HepG2 (cell line): ENCODE data around the gene LTBR. TPM values are rescaled to one million over a fixed set of nuclear protein-coding genes. Genes with fewer than 3 reads are reported as not detected.

Experiments used
- ADNP ChIP-seq: sonication (generic); formaldehyde crosslinking; IDR thresholded peaks from 2 replicates; pipeline ENCODE4 v1.4.0; 2020; ENCODE audit warnings: missing genetic modification reagents
- AHDC1 ChIP-seq: sonication (generic); formaldehyde crosslinking; IDR thresholded peaks from 2 replicates; pipeline ENCODE4 v1.5.1; 2020; ENCODE audit warnings: mild to moderate bottlenecking, missing genetic modification reagents, borderline replicate concordance
- BORCS8-MEF2B ChIP-seq: sonication (generic); formaldehyde crosslinking; IDR thresholded peaks from 2 replicates; pipeline ENCODE4 v1.8.0; 2022; ENCODE audit warnings: mild to moderate bottlenecking, missing genetic modification reagents
- GLI4 ChIP-seq: sonication (generic); formaldehyde crosslinking; IDR thresholded peaks from 2 replicates; pipeline ENCODE4 v1.5.1; 2020; ENCODE audit warnings: missing genetic modification reagents, mild to moderate bottlenecking, moderate library complexity, borderline replicate concordance
- GRHL1 ChIP-seq: sonication (generic); formaldehyde crosslinking; conservative IDR thresholded peaks from 2 replicates; pipeline ENCODE4 v1.8.0; 2022; ENCODE audit warnings: missing genetic modification reagents
- NBN ChIP-seq: fragments of 450-650 bp; conservative IDR thresholded peaks from 2 replicates; pipeline ENCODE4 v1.6.1; 2017
- PHB2 ChIP-seq: fragments of 450-650 bp; IDR thresholded peaks from 2 replicates; pipeline ENCODE4 v1.6.1; 2018; ENCODE audit not compliant: partially characterized antibody
- POLR2A ChIP-seq, 2 experiments: IDR thresholded peaks; 2 replicates each; pipeline ENCODE4 v1.6.1; 2011; ENCODE audit warnings: low read depth in 2 of 2, low read length in 2 of 2, mild to moderate bottlenecking in 1 of 2, moderate library complexity in 1 of 2; ENCODE audit not compliant: insufficient read depth in 1 of 2
- RCOR2 ChIP-seq: IDR thresholded peaks from 2 replicates; pipeline ENCODE4 v1.6.1; 2016; ENCODE audit warnings: missing biosample characterization, missing genetic modification reagents
- RNF219 ChIP-seq: sonication (generic); formaldehyde crosslinking; IDR thresholded peaks from 2 replicates; pipeline ENCODE4 v1.5.0; 2020; ENCODE audit warnings: mild to moderate bottlenecking, missing genetic modification reagents
- SMAD9 ChIP-seq: sonication (generic); formaldehyde crosslinking; IDR thresholded peaks from 2 replicates; pipeline ENCODE4 v1.5.1; 2020; ENCODE audit warnings: mild to moderate bottlenecking, missing genetic modification reagents
- TCF7 ChIP-seq: sonication (generic); IDR thresholded peaks from 2 replicates; pipeline ENCODE4 v1.6.1; 2016; ENCODE audit warnings: antibody characterized with exemption, low read depth
- XBP1 ChIP-seq: sonication (generic); formaldehyde crosslinking; IDR thresholded peaks from 2 replicates; pipeline ENCODE4 v1.5.0; 2020; ENCODE audit warnings: missing genetic modification reagents
- ZBTB7B ChIP-seq: sonication (generic); formaldehyde crosslinking; IDR thresholded peaks from 2 replicates; pipeline ENCODE4 v1.4.0; 2020; ENCODE audit warnings: missing genetic modification reagents
- ZNF446 ChIP-seq: sonication (generic); formaldehyde crosslinking; IDR thresholded peaks from 2 replicates; pipeline ENCODE4 v1.5.0; 2020; ENCODE audit warnings: mild to moderate bottlenecking, missing genetic modification reagents
- ZNF850 ChIP-seq: sonication (generic); formaldehyde crosslinking; conservative IDR thresholded peaks from 2 replicates; pipeline ENCODE4 v1.9.0; 2021; ENCODE audit warnings: mild to moderate bottlenecking, missing genetic modification reagents
- polyA plus RNA-seq, 8 experiments: library from polyadenylated mRNA; depleted of rRNA in 3 of 8; stranded (reverse) in 7 of 8; unstranded in 1 of 8; fragments of >200 nt; fragmentation: Illumina TruSeq in 4 of 8; extraction: Trizol in 4 of 8; gene quantifications; 2 replicates each; pipeline versions ENCODE4 v1.2.1 to v1.2.3, GENCODE V29; 2011 to 2016; ENCODE audit warnings: low read depth in 4 of 8, missing spikeins in 1 of 8, mixed read lengths in 1 of 8; ENCODE audit not compliant: insufficient read depth in 1 of 8
- total RNA-seq, 5 experiments: library from RNA; depleted of rRNA; stranded (reverse); fragments of >200 nt; fragmentation: Illumina TruSeq; extraction: Trizol; gene quantifications; 2 replicates each; pipeline ENCODE4 v1.2.3, GENCODE V29; 2016; ENCODE audit warnings: low read depth in 1 of 5
- TF ChIP-seq, protein P1 (sequence below): sonication (generic); formaldehyde crosslinking; IDR thresholded peaks from 2 replicates; pipeline ENCODE4 v1.8.0; 2022; ENCODE audit warnings: mild to moderate bottlenecking, missing genetic modification reagents
- TF ChIP-seq, protein P2 (sequence below): IDR thresholded peaks from 2 replicates; pipeline ENCODE4 v1.6.1; 2016; ENCODE audit warnings: low read depth

The LTBR gene
- total and polyA plus RNA-seq, 2 of the 13 experiments (the other 11 are each of a cell fraction or from before 2014, with no cell fraction given), result 31.4 to 34.8 TPM

DNA sequence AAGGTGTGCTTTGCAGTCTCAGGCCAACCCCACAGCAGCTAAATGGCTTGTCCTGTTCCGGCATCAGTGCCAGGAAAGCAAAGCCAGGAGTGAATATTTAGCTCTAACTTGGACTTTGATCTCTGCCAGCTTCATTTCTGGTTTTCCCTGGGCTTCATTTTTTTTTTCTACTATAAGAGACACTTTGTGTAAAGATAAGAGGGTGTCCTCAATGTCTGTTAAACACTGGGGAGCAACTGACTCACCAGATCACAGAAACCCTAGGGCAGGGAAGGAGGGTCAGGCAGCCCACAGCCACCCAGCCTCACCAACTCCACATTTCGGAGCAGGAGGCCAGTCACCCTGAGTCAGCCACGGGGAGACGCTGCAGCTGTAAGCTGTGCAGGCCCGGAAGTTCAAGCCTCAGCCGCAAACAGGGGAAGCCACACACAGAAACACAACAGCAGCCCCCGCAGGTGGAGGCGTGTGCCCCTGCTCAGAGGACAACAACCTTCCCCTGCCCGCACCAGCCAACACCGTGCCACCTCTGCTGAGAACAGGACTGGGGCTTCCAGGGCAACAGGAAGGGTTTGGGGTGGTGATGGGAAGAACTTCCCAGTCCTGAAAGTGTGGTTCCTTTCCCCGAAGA lies 48.4 kb upstream of the LTBR start (continued):
- TF ChIP-seq POLR2A (IDR thresholded peaks at IDR 0.05; ENCODE audit: insufficient read depth in 1 of 2, low read depth in 2 of 2, low read length in 2 of 2) (no peak; a peak in 2 of 4 replicates), RCOR2 (CRISPR knock-in tag) (peak; percentile 25; the same call in 1 of the 2 replicates), ZNF446 (CRISPR knock-in tag) (no peak), NBN (no peak), PHB2 (no peak), XBP1 (CRISPR knock-in tag) (no peak), BORCS8-MEF2B (no peak), TCF7 (no peak), ZNF850 (CRISPR knock-in tag) (no peak), AHDC1 (CRISPR knock-in tag) (no peak), SMAD9 (CRISPR knock-in tag) (no peak), GRHL1 (no peak), GLI4 (peak; percentile 50; the same call in 1 of the 2 replicates), ADNP (peak; percentile 34; the same call in 1 of the 2 replicates), ZBTB7B (CRISPR knock-in tag) (peak; percentile 39; the same call in 1 of the 2 replicates), RNF219 (CRISPR knock-in tag) (no peak)
- TF ChIP-seq, protein P1, sequence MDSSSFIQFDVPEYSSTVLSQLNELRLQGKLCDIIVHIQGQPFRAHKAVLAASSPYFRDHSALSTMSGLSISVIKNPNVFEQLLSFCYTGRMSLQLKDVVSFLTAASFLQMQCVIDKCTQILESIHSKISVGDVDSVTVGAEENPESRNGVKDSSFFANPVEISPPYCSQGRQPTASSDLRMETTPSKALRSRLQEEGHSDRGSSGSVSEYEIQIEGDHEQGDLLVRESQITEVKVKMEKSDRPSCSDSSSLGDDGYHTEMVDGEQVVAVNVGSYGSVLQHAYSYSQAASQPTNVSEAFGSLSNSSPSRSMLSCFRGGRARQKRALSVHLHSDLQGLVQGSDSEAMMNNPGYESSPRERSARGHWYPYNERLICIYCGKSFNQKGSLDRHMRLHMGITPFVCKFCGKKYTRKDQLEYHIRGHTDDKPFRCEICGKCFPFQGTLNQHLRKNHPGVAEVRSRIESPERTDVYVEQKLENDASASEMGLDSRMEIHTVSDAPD (CRISPR knock-in tag), result 0 out of 2 replicates have a peak, but pooled peaks have one; percentile 13
- TF ChIP-seq, protein P2, sequence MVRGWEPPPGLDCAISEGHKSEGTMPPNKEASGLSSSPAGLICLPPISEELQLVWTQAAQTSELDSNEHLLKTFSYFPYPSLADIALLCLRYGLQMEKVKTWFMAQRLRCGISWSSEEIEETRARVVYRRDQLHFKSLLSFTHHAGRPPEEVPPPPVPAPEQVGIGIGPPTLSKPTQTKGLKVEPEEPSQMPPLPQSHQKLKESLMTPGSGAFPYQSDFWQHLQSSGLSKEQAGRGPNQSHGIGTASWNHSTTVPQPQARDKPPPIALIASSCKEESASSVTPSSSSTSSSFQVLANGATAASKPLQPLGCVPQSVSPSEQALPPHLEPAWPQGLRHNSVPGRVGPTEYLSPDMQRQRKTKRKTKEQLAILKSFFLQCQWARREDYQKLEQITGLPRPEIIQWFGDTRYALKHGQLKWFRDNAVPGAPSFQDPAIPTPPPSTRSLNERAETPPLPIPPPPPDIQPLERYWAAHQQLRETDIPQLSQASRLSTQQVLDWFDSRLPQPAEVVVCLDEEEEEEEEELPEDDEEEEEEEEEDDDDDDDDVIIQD (CRISPR knock-in tag), result no peak
